Measurements from ENCODE around the gene SHISA4.
"Not testable (repeated sequence)": the region's sequence is repeated elsewhere in the genome, so short reads cannot be mapped to it uniquely, and the experiment has no call there.

SHISA4 gene

GRCh38 chr1:201933840-201934430 is 45.2 kb downstream of the SHISA4 start:
- DNase-seq: no peak

- no peak for DNase-seq
These were observed 49.0 kb downstream of the SHISA4 start for GRCh38 chr1:201937624-201938213.

GRCh38 chr1:201938440-201939035 is 49.8 kb downstream of the SHISA4 start:
- DNase-seq: no peak

GRCh38 chr1:201939148-201939547 is 50.5 kb downstream of the SHISA4 start:
- no peak for DNase-seq

- no peak for DNase-seq
These were observed 50.9 kb downstream of the SHISA4 start for GRCh38 chr1:201939574-201939973.

- not testable (repeated sequence) for DNase-seq
These were observed 51.6 kb downstream of the SHISA4 start for GRCh38 chr1:201940316-201940715.

GRCh38 chr1:201941420-201942128 is 52.9 kb downstream of the SHISA4 start:
- DNase-seq: no peak

GRCh38 chr1:201942129-201942495 is 53.4 kb downstream of the SHISA4 start:
- DNase-seq: no peak

Measured in right hindlimb (tissue), 1 donor.